Measurements from ENCODE around the gene SCN5A. TPM values are rescaled to one million over a fixed set of nuclear protein-coding genes. Genes with fewer than 3 reads are reported as not detected.

SCN5A gene
- total and polyA plus RNA-seq, 8 donors = 0.09 to 0.97 (median 0.83) TPM

GRCh38 chr3:38648659-38649499 lies 608 bp downstream of the SCN5A start:
- TF ChIP-seq CTCF (IDR thresholded peaks at IDR 0.05) = no peak

DNA sequence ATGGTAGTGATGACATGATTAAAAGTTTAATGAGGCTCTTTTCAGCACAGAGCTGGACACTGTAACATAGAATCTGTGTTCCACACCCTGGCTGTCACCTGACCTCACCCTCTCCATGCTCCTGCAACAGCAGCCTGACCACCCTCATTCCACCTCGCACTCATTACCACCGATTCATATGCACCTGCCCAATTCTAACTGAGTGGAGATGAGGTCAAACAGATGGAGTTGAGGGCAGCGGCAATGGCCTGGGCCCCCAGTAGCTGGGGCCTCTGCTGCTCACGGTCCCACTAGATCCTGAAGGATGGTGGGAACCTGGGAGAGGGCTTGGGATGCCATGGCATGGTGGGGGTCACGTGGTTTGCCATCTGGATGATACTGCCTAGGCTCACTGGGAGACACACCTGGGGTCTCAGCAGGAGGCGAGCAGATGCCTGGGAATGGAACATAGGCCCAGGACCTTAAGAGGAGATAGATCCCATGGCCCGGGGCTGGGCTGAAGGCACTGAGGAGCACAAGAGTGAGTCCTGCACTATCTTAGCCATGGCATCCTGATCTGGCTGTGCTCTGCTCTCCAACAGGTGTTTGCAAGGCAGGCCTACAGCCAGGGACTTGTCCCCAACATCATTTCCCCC lies 1.3 kb downstream of the SCN5A start:
- Histone ChIP-seq H3K4me3 (no peak overlapping the region), H3K27me3 (peaks cover 30 to 98% of the 10 kb centered on the region in 2 donors), H3K36me3 (no peaks in the 10 kb centered on the region), H3K9me3 (peaks cover 0 to 1% of the 10 kb centered on the region in 2 donors), H3K4me1 (peaks cover 5 to 23% of the 10 kb centered on the region in 2 donors), H3K27ac (no peak overlapping the region)
- no peak for TF ChIP-seq CTCF (IDR thresholded peaks at IDR 0.05)
- intact Hi-C loops (cut with DNase I) = loop anchor here in 1 of 2 donors (5.0 kb wide), 1 partner anchor 126 kb away; no protein-coding TSS in a partner anchor
- DNase-seq = no peak
- no peak for ATAC-seq

More at GRCh38 chr3:38648659-38649499, 608 bp downstream of the SCN5A start:
- ATAC-seq (no peak), DNase-seq (no peak)
- Histone ChIP-seq H3K4me1 (peaks cover 5 to 23% of the 10 kb centered on the region in 2 donors), H3K36me3 (no peaks in the 10 kb centered on the region), H3K27ac (no peak overlapping the region), H3K9me3 (peaks cover 0 to 1% of the 10 kb centered on the region in 2 donors), H3K27me3 (peaks cover 30 to 99% of the 10 kb centered on the region in 2 donors), H3K4me3 (peak overlapping the region; percentile 22 to 27)
- intact Hi-C loops (cut with DNase I) = loop anchor here in 1 of 2 donors (5.0 kb wide), 1 partner anchor 127 kb away; no protein-coding TSS in a partner anchor

DNA sequence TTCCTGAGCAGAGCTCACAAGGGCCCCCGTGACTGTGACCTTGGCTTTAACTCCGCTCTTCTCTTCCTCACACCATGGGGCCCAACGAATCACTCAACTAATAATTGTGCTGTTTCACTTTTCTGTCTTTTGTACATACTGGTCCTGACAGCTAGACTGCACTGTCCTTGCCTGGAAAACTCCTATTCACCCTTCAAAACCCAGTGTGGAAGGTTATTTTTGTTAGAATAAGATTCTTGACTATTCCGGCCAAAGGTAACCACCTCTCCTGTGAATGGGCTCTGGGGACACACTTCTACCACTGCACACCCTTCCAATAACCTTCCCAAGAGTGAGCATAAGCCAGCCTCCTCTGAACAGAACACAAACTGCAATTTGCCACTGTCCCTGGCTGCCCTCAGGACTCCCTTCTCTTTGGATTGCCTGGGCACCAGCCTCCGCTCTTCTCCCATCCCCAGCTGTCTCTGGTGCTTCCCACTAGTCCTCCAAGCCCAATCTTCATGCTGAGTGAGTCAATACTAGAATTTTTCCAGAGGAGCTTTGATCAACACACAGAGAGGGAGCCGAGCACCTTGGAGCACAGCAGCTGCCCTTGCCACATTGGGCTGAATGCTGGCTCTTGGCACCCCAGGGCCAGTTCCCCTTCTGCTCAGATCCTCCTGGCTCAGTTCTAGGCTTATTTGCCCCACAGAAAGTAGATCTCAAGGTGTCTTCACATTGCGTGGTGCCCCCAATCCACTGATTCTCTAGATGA lies 2.1 kb downstream of the SCN5A start:
- intact Hi-C loops (cut with DNase I) = loop anchor here in 1 of 2 donors (5.0 kb wide), 1 partner anchor 125 kb away; no protein-coding TSS in a partner anchor
- H3K4me3 ChIP-seq = no peak overlapping the region
- H3K4me1 ChIP-seq = peaks cover 5 to 23% of the 10 kb centered on the region in 2 donors
- H3K27me3 ChIP-seq = peaks cover 30 to 95% of the 10 kb centered on the region in 2 donors
- H3K9me3 ChIP-seq = no peaks in the 10 kb centered on the region
- ATAC-seq (no peak), DNase-seq (no peak)
- no peak for TF ChIP-seq CTCF (IDR thresholded peaks at IDR 0.05)
- H3K36me3 ChIP-seq = no peaks in the 10 kb centered on the region
- H3K27ac ChIP-seq = no peak overlapping the region

GRCh38 chr3:38646630-38647029 lies 2.9 kb downstream of the SCN5A start:
- no peak for DNase-seq
- intact Hi-C loops (cut with DNase I) = loop anchor here in 1 of 2 donors (5.0 kb wide), 1 partner anchor 124 kb away; no protein-coding TSS in a partner anchor
- peaks cover 30 to 96% of the 10 kb centered on the region in 2 donors for H3K27me3 ChIP-seq

More at GRCh38 chr3:38646630-38647029, 2.9 kb downstream of the SCN5A start:
- no peak overlapping the region for H3K4me3 ChIP-seq
- peaks cover 5 to 23% of the 10 kb centered on the region in 2 donors for H3K4me1 ChIP-seq
- H3K36me3 ChIP-seq = no peaks in the 10 kb centered on the region
- H3K27ac ChIP-seq = no peak overlapping the region
- no peak for TF ChIP-seq CTCF (IDR thresholded peaks at IDR 0.05)
- H3K9me3 ChIP-seq = no peaks in the 10 kb centered on the region
- ATAC-seq = no peak

Data from left lung (tissue), 10 donors.